ENCODE results near the gene NUAK1.

GRCh38 chr12:106049105-106049504 is 89.6 kb downstream of the NUAK1 start:
- TF ChIP-seq POLR2AphosphoS5 (IDR thresholded peaks at IDR 0.05) (no peak), CTCF (IDR thresholded peaks at IDR 0.05) (no peak), POLR2A (IDR thresholded peaks at IDR 0.05; ENCODE audit: low read depth) (no peak), EP300 (IDR thresholded peaks at IDR 0.05) (no peak)
